Stimulated activated CD8-positive, alpha-beta memory T cell treated with anti-CD3 and anti-CD28 coated beads, Interleukin-4, amount 100 ng/mL, for 1 hour (primary cell): ENCODE measurements around the gene TAF13.
A peak's percentile ranks its signal among the peaks of the same experiment; 100 is the strongest.
"Not testable (repeated sequence)": the region's sequence is repeated elsewhere in the genome, so short reads cannot be mapped to it uniquely, and the experiment has no call there.

Source experiments
- DNase-seq, 2 donors: peaks; one replicate each; pipeline ENCODE4 v3.0.0-alpha.2; 2020; ENCODE audit warnings: low read depth in 2 of 2, low spot score in 1 of 2

The TAF13 gene

DNA sequence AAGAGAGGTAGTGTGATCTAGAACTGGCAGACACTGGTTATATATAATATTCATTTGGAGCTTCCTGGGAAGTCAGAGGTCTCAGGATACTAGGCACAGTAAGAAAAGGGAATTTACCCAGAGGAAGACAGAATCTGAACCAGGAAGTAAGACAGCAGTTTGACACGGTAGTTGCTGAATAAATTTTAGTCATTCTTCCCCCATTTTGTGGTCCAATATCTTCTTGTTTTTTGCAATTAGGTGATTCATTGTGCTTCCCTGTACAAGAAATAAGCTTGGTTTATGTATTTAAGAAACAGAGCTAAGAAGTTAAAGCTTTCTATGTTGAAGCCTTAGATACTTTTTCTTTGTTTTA is 16.0 kb upstream of the TAF13 start:
- DNase-seq: no peak

DNA sequence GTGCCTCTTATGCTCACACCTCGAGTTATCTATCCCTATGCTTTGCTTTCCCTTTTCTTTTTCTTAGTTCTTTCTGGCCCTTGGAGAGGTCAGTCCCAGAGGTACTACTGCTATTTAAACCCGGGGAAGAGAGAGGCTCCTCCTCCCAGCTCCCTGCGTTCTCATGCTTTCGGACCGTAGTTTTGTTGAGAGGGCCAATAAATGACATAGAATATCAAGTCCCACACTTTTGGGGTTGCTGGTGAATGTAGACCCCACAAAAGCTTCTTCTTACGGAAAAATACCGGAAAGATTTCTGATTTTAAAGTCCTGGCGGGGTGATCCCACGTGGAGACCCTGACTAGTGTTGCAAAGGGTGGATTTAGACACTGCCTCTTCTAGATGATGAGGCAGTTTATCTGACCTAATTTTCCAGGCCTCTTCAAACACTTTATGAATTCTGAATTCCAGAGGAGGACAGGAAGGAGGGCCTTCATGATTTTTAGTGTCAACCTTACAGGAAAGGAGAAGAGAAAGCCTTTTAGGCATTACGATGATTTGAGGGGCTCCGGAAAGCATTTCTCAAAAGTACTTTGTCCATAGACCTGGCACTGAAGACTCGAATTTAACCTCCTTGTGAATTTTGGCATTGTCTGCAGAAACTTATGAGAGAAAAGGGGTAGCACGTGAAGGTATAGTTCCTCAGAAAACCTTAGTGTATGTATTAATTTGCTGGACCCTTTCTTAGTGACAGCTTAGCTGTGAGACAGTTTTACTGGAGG is 15.5 kb upstream of the TAF13 start:
- no peak for DNase-seq

DNA sequence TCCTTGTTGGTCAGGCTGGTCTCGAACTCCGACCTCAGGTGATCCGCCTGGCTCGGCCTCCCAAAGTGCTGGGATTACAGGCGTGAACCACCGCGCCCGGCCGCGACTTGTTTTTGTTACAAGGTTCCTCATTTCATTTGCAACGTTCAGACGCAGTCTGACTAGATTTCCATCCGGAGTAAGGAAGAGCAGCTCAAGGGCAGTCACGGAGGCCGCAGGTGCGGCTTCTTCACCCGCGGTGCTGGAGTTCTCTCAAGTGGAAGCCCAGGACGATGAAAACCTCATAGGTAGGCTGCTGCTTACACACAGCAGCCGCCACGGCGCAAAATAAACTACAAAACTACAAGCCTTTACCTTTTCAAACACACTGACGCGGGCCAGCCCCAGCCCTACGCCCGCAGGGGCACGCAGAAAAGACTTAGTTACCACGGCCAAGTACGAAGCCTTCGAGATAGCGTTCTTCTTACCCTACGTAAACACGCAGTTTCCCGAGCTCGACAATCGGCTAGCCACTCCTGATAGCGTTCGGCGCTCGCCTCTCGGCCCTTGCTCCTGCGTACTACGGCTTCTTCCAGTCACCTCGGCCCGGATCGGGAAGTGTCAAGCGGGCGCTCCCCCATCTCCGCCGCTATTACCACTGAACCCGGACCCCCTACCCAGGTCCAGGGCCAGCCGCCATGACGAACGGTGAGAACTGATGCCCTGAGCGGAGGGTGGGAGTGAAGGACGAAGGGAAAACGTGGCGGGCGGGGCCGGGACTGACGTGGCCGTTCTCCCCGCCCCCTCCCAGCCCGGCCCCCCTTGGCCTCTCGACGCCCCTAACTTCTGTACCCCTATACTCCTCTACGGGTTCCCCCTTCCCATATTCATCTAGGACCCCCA is 14.6 kb upstream of the TAF13 start, which contains the start of gene TMEM167B:
TMEM167B (plus strand) TSS at position 569 of the 882 bp plus-strand sequence; CDS start at position 678, 109 bp downstream.
- DNase-seq: peak in 1 of 2 donors; percentile 74

DNA sequence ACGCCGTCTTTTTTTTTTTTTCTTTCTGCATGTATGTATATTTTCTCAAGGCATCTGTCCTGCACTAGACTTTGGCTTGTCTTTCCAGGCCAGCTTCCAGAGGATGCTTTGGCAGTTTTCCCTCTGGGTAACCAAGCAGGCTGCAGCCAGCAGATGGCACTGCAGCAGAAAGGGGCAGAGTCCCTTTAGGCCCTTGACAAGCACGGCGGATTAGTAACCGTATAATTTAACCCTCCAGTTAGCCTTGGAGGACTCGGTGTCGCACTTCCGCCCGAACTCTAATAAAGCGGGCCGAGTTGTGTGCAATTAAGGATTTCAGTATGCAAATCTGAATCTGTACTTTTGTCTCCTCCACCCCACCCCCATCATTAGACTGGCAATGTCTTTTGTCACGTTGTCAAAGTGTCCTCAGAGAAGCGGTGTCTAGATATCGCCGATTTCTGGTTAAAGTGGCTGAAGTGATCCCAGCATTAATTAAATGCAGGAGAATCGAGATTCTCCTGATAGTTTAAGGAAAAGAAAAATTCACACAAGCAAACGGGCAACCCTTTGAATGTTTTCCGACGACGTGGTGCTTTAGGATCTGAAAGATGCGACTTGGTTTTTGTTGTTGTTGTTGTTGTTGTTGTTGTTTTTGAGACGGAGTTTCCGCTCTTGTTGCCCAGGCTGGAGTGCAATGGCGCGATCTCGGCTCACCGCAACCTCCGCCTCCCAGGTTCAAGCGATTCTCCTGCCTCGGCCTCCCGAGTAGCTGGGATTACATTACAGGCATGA is 13.6 kb upstream of the TAF13 start:
- DNase-seq: no peak

DNA sequence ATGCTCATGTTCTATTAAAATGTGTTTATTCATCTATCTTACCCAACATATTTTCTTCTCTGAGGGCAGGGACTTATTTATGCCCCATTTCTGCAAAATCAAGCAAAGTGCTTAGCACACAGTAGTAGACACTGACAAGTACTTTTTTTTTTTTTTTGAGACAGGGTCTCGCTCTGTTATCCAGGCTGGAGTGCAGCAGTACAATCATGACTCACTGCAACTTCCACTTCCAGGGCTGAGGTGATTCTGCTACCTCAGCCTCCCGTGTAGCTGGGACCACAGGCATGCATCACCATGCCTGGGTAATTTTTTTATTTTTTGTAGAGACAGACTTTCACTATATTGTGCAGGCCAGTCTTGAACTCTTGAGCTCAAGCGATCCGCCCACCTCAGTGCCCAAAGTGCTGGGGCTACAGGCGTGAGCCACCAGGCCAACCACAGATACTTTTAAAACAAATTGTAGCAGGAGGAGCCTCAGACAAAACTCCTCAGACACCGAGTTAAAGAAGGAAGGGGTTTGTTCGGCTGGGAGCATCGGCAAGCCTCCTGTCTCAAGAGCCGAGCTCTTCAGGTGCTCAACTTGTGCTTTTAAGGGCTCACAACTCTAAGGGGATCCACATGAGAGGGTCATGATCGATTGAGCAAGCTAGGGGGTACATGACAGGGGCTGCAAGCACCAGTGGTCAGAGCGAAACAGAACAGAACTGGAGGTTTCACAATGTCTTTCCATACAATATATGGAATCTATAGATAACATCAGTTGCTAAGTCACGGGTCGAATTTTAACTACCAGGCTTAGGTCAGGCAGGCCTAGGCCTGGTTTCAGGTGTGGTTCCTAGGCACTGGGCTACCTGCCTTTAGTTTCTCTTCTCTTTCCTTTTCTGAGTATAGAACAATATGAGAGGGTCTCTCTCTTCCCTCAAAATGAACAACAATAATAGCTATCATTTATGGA is 9.0 kb upstream of the TAF13 start:
- DNase-seq: no peak

DNA sequence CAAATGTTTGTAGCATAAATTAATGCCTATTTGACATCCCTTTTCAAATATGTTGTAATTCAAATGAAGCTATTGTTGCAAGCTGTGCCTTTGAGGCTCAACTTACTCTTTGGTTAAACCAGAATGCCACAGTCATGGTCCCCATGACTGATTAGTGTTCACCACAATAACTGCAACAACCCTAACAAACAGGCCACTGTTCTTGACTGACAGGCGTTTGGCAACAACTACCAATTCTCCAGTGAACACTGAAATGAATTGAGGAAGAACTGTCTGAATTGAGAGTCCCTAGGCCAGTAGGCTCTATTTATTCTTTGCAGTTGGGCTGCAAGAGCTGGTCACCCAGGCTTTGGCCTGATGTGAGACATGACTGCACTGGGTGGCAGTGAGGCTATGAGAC is 8.1 kb upstream of the TAF13 start:
- no peak for DNase-seq

DNA sequence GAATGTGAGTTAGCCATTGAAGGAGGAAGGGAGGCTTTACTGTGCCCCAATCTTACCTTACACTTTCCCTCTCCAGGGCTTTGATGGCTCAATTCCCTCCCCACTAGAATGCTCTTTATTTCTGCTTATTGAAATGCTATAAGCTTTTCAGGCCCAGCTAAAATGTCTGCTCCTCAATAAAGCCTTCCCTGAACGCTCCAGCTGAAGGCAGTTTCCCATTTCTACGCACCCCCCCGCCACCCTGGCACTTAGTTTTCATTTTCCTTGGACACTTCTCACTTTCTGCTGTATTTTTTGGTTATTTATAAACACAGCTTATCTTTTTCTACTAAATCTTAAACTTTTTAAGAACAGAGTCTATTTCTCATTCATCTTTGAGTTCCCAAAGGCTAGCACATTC is 7.7 kb upstream of the TAF13 start:
- no peak for DNase-seq

DNA sequence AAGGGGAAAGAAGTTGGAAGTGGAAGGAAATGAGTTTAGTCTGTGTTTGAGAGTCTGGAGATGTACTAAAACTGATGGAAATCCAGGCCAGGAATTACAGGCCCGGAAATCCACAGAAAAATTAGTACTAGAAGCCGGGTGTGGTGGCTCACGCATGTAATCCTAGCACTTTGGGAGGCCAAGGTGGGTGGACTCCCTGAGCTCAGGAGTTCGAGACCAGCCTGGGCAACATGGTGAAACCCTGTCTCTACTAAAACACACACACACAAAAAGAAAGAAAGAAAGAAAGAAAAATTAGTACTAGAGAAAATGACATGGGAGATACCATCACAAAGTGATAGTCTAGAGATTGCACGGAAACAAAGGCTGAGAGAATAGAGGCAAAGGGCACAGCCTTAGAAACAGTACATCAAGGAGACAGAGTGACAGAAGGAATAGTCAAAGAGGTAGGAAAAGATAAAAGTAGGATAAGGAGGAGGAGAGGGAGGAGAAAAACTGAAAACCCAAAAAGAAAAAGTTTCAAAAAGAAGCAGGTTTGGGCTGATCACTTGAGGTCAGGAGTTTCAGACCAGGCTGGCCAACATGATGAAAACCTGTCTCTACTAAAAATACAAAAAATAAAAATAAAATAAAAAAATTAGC is 4.8 kb upstream of the TAF13 start:
- no peak for DNase-seq

DNA sequence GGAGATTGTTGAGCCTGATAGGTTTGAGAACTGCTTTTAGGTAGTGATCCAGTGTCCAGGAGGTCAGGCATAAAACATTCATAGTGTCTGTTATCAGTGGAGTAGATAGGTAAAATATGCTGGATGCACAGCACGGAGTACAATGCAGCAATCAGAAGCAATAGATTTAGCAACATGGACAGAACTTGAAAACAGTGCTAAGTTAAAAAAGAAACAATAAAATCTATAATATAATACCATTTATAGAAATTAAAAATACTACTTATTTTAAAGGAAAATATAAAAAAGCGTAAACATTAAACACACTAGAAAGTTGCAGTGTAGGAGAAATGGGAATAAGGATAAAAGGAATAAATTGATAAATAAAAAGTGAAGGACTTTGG is 3.4 kb upstream of the TAF13 start:
- DNase-seq: no peak

DNA sequence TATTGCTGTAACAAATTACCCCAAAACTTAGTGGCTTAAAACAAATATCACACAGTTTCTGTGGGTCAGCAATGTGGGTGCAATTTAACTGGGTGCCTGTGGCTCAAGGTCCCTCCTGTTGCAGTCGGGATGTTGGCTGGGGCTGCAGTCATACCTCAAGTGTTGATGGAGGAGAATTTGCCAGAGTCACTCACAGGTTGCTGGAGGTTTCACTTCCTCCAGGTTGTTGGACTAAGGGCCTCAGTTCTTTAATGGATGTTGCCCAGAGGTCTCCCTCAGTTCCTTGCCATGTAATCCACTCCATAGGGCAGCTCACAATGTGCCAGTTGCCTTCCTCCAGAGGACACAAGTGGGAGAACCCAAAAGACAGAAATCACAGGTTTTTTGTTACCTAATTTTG is 2.5 kb upstream of the TAF13 start:
- DNase-seq: no peak

DNA sequence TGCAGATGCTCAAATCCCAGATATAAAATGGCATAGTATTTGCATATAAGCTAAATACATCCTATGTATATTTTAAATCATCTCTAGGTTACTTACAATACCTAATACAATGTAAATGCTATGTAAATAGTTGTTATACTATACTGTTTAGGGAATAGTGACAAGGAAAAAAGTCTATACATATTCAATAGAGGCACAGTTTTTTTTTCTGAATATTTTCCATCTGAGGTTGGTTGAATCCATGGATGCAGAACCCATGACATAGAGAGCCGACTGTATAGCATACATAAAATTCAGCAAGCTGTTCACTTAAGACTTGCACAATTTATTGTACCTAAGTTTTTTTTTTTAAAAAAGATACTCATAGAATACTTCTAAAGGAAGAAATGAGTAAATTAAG is 6.5 kb downstream of the TAF13 start:
- no peak for DNase-seq

DNA sequence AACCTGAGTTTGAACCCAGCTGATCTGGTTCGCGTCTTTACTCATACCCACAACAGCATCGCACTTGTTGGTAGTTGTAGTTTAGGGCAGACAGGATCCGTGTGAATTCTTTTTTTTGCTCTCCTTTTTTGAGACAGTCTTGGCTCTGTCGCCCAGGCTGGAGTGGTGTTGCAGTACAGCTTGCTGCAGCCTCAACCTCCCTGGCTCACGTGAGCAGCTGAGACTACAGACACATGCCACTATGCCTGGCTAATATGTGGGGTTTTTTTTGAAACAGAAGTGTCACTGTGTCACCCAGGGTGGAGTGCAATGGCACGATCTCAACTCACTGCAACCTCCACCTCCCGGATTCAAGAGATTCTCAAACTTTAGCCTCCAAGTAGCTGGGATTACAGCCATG is 7.9 kb downstream of the TAF13 start:
- no peak for DNase-seq

DNA sequence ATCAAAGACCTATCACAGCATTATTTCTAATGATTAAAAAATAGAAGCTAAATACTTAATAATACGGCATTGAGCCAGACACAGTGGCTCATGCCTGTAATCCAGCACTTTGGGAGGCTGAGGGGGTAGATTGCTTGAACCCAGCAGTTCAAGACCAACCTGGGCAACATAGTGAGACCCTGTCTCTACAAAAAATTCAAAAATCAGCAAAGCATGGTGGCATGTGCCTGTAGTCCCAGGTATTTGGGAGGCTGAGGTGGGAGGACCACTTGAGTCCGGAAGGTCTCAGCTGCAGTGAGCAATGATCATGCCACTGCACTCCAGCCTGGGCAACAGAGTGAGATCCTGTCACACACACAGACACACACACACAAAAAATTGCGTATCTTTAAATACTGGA is 10.7 kb downstream of the TAF13 start:
- no peak for DNase-seq

DNA sequence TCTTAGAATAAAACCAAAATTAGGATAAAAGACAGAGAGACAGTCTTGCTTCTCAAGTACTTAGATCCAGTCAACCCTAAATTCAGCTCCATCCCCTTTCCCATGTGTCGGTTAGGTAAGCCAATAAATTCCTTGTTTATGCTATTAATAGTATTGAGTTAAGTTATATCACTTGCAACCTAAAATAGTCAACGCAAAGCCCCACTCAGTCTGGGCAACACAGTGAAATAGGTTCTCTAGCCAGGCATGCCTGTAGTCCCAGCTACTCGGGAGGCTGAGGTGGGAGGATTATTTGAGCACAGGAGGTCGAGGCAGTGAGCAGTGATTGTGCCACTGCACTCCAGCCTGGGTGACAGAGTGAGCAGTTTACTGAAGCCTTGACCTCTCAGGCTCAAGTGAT is 14.6 kb downstream of the TAF13 start:
- no peak for DNase-seq

DNA sequence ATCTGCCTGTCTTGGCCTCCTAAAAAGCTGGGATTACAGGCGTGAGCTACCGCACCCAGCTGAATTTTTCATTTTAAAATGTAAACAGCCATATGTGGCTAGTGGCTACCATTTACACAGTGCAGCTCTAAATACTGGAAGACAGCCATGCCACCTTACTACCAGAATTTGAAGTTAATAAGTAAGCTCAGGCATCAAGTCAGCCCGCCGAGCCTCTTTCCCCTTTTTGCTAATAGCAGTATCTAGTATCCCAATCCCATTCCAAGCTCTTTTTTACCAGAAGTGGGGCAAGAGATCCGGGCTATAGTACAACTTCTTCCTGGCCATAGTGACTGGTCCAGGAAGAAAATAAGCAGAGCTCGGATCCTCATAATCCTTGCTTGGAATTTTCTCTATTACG is 15.1 kb downstream of the TAF13 start:
- DNase-seq: no peak

DNA sequence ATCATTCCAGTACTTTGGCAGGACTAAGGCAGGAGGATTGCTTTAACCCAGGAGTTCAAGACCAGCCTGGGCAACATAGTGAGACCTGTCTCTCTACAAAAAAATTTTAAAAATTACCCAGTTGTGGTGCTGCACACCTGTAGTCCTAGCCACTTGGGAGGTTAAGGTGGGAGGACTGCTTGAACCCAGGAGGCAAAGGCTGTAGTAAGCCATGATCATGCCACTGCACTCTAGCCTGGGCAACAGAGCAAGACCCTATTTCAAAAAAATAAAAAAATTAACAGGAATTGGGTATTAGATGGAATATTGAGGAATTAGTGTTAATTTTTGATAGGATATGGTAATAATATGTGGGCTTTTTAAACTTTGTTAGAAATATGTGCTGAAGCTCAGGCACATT is 16.8 kb downstream of the TAF13 start:
- no peak for DNase-seq

DNA sequence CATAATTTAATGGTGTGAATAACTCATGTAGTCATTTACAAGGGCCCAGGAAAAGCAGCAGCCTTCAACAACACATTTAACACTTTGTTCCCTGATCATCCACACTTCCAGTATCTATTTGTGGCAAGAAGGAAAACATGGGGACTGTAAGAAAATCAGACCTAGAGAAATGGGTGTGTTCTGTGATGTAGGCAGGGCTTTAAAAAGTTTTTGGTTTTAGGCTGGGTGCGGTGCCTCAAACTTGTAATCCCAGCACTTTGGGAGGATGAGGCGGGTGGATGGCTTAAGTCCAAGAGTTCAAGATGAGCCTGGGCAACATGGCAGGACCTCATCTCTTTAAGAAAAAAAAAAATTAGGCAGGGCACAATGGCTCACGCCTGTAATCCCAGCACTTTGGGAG is 19.7 kb downstream of the TAF13 start:
- no peak for DNase-seq

DNA sequence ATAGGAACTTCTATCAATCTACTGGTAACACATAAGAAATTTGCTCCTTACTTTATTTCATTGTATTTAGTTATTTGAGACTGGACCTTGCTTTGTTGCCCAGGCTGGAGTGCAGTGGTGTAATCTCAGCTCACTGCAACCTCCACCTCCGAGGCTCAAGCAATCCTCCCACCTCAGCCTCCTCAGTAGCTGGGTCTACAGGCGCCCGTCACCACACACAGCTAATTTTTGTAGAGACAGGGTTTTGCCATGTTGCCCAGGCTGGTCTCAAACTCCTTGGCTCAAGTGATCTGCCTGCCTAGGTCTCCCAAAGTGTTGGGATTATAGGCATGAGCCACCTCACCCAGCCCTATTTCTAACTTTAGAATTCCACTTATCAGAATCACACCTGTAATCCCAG is 23.7 kb downstream of the TAF13 start:
- not testable (repeated sequence) for DNase-seq

DNA sequence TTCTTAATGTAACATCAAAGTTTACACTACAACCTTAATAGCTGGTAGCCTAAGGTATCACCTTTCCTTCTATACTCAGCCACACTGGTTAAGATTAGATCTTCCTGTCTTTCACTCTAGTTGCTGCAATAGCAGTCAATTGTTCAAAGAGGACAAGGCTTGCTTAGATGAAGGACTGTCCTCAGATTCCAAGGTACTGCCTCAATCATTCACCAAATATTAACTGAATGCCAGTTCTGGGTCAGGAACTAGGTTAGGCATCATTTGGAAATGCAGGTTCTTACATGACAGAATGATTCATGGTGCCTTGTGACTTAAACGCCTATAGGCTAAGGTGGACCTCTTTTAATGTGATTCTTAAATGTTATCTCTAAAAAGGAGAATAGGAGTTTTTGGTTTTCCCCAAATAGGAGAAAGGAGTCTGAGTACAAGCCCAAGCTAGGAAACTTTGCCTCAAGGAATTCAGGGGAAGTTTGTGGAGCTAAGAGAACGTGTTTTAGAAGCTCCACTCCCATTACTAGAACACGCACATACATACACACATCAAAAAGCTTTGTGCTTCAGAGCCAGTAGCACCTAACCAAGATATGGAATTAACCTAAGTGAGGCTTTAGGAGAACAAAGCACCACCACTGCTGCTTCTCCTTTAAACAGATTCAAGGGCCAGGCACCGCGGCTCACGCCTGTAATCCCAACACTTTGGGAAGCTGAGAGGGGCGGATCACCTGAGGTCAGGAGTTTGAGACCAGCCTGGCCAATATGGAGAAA is 25.4 kb downstream of the TAF13 start:
- no peak for DNase-seq
